AG09309 (cell line): Measurements from ENCODE around the gene ATP11A.

ENCODE experiments used
- DNase-seq: peaks from one replicate; pipeline ENCODE4 v3.0.0-alpha.2; 2010; ENCODE audit warnings: low read depth
- H3K4me3 ChIP-seq: 2 replicates; pipeline ENCODE4 v1.5.1; 2011; ENCODE audit warnings: mild to moderate bottlenecking, low read depth, low read length, moderate library complexity; ENCODE audit not compliant: control insufficient read depth
- TF ChIP-seq, protein P1 (sequence below): IDR thresholded peaks from 2 replicates; pipeline ENCODE4 v1.5.1; 2011; ENCODE audit warnings: mild to moderate bottlenecking, low read depth, low read length, inconsistent platforms; ENCODE audit not compliant: insufficient read depth, control insufficient read depth; ENCODE audit errors: missing control alignments

ATP11A gene

DNA sequence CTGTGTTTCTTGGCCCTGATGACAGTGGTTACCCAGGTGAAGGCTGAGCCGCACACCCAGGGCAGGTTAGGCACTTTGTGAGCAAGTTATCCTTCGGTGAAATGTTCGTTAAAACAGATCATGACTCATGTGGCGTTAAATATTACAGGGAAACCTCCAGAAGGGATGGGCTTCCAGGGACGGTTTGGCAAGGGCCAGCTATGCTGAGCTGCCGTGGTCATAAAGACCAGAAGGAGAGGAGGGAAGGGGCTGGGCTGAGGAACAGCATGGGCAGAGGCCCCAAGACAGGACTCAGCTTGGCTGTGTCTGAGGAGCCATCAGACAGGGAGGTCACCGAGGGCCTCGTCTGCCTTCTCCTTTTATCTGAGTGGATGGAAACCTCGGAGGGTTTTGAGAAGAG lies 47.5 kb downstream of the ATP11A start:
- H3K4me3 ChIP-seq = no peak overlapping the region
- TF ChIP-seq, protein P1, sequence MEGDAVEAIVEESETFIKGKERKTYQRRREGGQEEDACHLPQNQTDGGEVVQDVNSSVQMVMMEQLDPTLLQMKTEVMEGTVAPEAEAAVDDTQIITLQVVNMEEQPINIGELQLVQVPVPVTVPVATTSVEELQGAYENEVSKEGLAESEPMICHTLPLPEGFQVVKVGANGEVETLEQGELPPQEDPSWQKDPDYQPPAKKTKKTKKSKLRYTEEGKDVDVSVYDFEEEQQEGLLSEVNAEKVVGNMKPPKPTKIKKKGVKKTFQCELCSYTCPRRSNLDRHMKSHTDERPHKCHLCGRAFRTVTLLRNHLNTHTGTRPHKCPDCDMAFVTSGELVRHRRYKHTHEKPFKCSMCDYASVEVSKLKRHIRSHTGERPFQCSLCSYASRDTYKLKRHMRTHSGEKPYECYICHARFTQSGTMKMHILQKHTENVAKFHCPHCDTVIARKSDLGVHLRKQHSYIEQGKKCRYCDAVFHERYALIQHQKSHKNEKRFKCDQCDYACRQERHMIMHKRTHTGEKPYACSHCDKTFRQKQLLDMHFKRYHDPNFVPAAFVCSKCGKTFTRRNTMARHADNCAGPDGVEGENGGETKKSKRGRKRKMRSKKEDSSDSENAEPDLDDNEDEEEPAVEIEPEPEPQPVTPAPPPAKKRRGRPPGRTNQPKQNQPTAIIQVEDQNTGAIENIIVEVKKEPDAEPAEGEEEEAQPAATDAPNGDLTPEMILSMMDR = no peak
- no peak for DNase-seq

DNA sequence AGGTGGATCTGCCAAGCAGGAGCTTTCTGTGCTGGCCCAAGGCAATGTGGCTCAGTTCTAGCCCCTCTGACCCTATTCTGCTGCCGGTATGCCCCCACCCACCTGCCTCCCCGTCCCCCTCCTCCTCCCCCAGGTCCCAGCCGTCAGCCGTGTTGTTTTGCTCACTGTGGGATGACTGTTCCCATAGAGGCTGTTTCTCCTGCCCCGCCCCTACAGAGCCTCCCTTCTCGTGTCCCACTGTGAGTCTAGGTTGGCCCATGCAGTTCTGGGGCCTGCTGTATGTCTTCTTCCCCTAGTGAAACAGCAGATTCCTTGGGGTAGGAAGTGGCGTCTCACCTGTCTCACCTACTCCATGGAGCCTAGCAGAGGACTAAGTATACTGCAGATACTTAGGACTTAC lies 48.8 kb downstream of the ATP11A start:
- TF ChIP-seq, protein P1 = no peak
- DNase-seq = no peak
- H3K4me3 ChIP-seq = no peak overlapping the region

DNA sequence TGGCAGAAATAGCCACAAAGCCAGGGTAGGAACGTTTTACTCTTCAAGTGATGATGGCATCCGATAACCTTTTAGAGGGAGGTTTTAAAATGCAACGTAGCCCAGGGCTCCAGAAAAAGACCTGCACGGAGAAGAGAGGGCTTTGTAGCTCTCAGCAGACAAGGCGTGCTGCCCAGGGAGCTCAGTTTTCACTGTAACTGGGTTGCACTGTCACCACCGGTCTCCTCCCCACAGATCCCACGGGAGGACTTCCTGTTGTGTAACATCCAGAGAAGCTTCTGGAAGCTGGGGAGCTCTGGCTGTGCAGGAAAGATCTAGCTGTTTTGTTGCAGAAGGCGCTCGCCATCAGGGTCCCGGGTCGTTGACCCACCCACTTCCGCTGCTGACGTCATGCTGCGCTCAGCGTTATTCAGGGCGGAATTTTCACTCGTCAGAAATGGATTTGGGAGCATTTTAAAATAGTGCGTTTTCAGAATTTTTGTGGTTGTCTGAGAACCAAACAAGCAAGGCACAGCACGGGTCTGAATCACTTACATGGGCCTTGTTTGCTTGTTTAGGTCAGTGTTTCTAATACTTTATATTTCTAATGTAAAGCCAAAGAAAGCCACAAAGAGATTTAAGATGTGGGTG lies 50.8 kb downstream of the ATP11A start:
- peak; percentile 84 for DNase-seq
- H3K4me3 ChIP-seq = peak overlapping the region; percentile 29
- TF ChIP-seq, protein P1 = no peak

DNA sequence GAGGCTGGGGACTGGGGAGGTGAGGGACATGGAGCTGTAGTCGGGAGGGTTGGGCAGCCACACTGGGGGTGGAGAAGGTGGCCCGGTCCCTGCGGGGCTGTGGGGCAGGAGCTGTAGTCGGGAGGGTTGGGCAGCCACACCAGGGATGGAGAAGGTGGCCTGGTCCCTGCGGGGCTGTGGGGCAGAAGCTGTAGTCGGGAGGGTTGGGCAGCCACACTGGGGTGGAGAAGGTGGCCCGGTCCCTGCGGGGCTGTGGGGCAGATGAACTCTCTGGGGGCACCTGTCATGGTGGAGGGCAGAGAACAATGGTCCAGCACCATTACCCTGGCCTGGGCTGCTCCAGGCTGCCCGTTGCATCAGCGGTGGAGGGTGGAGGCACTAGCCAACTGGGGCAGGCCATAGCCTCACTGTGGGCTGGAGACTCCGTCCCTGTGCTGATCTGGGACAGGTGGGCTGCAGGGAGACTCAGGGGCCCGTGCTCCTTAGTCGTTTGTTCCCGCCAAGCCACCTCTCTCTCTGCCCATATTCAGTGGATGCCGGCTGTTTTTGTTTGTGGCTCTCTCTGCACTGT lies 51.4 kb downstream of the ATP11A start:
- H3K4me3 ChIP-seq = peak overlapping the region; percentile 29
- no peak for DNase-seq
- TF ChIP-seq, protein P1 = no peak

DNA sequence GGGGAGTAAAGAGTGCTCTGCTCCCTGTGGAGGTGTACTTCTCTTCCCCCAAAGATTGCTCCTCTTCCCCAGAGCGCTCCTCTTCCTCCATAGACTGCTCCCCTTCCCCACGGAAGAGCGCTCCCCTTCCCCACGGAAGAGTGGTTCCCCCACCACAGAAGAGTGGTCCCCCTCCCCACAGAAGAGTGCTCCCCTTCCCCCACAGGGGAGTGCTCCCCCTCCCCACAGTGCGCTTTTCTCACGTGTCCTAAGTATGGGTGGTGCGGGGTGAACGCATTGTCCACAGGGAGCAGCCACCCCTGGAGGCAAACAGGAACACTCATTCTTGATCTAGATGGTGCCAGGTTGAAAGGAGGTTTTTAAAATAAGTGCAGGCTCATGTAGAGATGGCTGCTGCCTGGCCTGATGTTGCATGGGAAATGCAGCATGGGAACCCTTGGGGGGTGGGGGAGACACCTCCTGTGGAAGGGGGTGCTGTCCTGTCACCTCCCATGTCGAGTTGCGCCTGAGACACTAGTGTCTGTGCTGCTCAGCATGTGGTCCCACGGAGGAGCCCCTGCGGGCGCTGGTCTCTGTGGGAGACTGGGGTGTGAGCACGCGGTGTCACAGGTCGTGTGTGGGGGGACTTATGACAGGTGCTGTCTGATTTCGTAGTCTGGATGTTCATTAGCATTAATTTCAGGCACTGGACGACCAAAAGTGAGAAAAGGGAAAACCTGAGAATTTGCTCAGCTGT lies 52.2 kb downstream of the ATP11A start:
- no peak overlapping the region for H3K4me3 ChIP-seq
- DNase-seq = no peak
- TF ChIP-seq, protein P1 = no peak

DNA sequence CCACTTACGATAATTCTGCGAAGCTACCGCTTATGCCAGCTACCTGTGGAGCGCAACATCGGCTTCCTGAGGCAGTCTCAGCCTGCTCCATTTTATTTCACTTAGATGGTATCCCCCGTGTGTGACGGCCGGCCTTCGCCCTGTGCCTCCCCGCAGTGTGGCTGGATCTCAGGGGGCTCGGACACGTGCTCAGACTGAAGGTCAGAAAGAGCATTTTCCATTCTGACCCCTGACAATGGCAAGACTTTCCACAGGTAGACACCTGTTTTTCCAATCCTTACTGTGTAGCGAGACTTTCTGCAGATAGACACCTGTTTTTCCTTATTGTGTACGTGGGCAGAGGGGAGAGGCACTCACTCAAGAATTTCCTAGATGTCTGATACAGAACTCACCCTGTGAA lies 52.7 kb downstream of the ATP11A start:
- no peak for DNase-seq
- H3K4me3 ChIP-seq = no peak overlapping the region
- TF ChIP-seq, protein P1 = no peak
